Measurements from ENCODE around the gene KANSL1L.

The KANSL1L gene

GRCh38 chr2:209990838-209991237 is 180.4 kb downstream of the KANSL1L start:
- no peak for DNase-seq

- DNase-seq: no peak
These were observed 183.2 kb downstream of the KANSL1L start for GRCh38 chr2:209988010-209988409.

- DNase-seq: no peak
These were observed 184.8 kb downstream of the KANSL1L start for GRCh38 chr2:209986415-209986814.

GRCh38 chr2:209985874-209986273 is 185.3 kb downstream of the KANSL1L start:
- DNase-seq: peak; percentile 56

- DNase-seq: no peak
These were observed 186.9 kb downstream of the KANSL1L start for GRCh38 chr2:209984291-209984690.

GRCh38 chr2:209977386-209978239 is 193.6 kb downstream of the KANSL1L start:
- DNase-seq: no peak

GRCh38 chr2:209976698-209977385 is 194.4 kb downstream of the KANSL1L start:
- no peak for DNase-seq

- DNase-seq: no peak
These were observed 196.6 kb downstream of the KANSL1L start for GRCh38 chr2:209974576-209974975.

- no peak for DNase-seq
These were observed 197.9 kb downstream of the KANSL1L start for GRCh38 chr2:209973328-209973727.

Data from SIG-M5 (cell line).